Panc1 (cell line): ENCODE data around the gene RNF7. TPM values are rescaled to one million over a fixed set of nuclear protein-coding genes. Genes with fewer than 3 reads are reported as not detected.

Source experiments
- ATAC-seq: fragments of 200-7000 bp; cut with Tn5 transposase; 2 replicates; pipeline ENCODE4 v1.9.1; 2020; ENCODE audit warnings: mild to moderate bottlenecking, moderate library complexity
- BruUV-seq: library from RNA; stranded (reverse); fragments of 400-500 nt; replicated peaks from 2 replicates; lab custom pipeline; 2021; lab: Mats Ljungman, UMichigan
- CTCF ChIA-PET: fragments of 300-600 bp; sonication (Branson Sonifier 250); formaldehyde crosslinking; loops from one replicate; lab custom pipeline; 2022; ENCODE audit warnings: antibody characterized with exemption; lab: Charles Lee
- POLR2A ChIA-PET: fragments of 300-600 bp; sonication (Branson Sonifier 250); formaldehyde crosslinking; loops from one replicate; lab custom pipeline; 2022; ENCODE audit warnings: antibody characterized with exemption; lab: Charles Lee
- DNase-seq: peaks from one replicate; pipeline ENCODE4 v3.0.0-alpha.2; 2010; ENCODE audit warnings: low read depth, low spot score
- H3K27ac ChIP-seq: 2 replicates; pipeline ENCODE4 v1.5.1; 2011; ENCODE audit warnings: mild to moderate bottlenecking, low read length, inconsistent platforms
- H3K27me3 ChIP-seq: fragments of 200-500 bp; sonication (Bioruptor generic); 2 replicates; pipeline ENCODE4 v1.6.0; 2014; ENCODE audit warnings: low read length, inconsistent platforms; ENCODE audit not compliant: control insufficient read depth, insufficient read depth
- H3K36me3 ChIP-seq: fragments of 200-500 bp; sonication (Bioruptor generic); 2 replicates; pipeline ENCODE4 v1.5.1; 2014; ENCODE audit warnings: inconsistent platforms, mild to moderate bottlenecking, low read length, moderate library complexity; ENCODE audit not compliant: control insufficient read depth, insufficient read depth
- H3K4me1 ChIP-seq: 2 replicates; pipeline ENCODE4 v1.5.1; 2011; ENCODE audit warnings: inconsistent platforms, mild to moderate bottlenecking, low read length, moderate library complexity; ENCODE audit not compliant: control insufficient read depth, insufficient read depth
- H3K4me3 ChIP-seq, 2 experiments: 2 replicates each; pipeline ENCODE4 v1.5.1; 2011 to 2012; ENCODE audit warnings: low read depth in 2 of 2, low read length in 2 of 2, mild to moderate bottlenecking in 2 of 2, inconsistent platforms in 1 of 2, moderate library complexity in 1 of 2
- H3K9me3 ChIP-seq: fragments of 200-500 bp; sonication (Bioruptor generic); 2 replicates; pipeline ENCODE4 v1.5.1; 2014; ENCODE audit warnings: low read depth, mild to moderate bottlenecking, inconsistent platforms, low read length, moderate library complexity; ENCODE audit not compliant: control insufficient read depth, insufficient read depth
- POLR2AphosphoS5 ChIP-seq: IDR thresholded peaks from 2 replicates; pipeline ENCODE4 v1.6.1; 2012; ENCODE audit warnings: mild to moderate bottlenecking, low read depth, low read length, moderate library complexity
- SIN3A ChIP-seq: IDR thresholded peaks from 2 replicates; pipeline ENCODE4 v1.6.1; 2012; ENCODE audit warnings: low read depth, mild to moderate bottlenecking, low read length, moderate library complexity, borderline replicate concordance; ENCODE audit not compliant: insufficient read depth
- TCF7L2 ChIP-seq: IDR thresholded peaks from 2 replicates; pipeline ENCODE4 v1.6.1; 2011; ENCODE audit warnings: mild to moderate bottlenecking, low read depth, low read length, inconsistent platforms
- in situ Hi-C: cut with HindIII; loops from 2 replicates; pipeline ENCODE4 v1.10.0; 2016; ENCODE audit warnings: low sequenced_read_pairs, low pct_unique_long_range_greater_than_20kb
- intact Hi-C: fragments of 100-400 bp; cut with micrococcal nuclease; formaldehyde crosslinking; loops from one replicate; pipeline ENCODE4 v1.10.0; 2022; ENCODE audit not compliant: unreplicated experiment
- total RNA-seq: library from RNA; stranded (reverse); gene quantifications from one replicate; pipeline ENCODE4 v1.2.1, GENCODE V29; 2021; ENCODE audit not compliant: unreplicated experiment
- TF ChIP-seq, protein P1 (sequence below), 2 experiments: IDR thresholded peaks; 2 replicates each; pipeline ENCODE4 v1.6.1; 2011 to 2012; ENCODE audit warnings: low read depth in 2 of 2, control low read depth in 1 of 2, low read length in 1 of 2, mild to moderate bottlenecking in 1 of 2, moderate library complexity in 1 of 2; ENCODE audit not compliant: insufficient read depth in 1 of 2
- TF ChIP-seq, protein P2 (sequence below): fragments of 450-650 bp; IDR thresholded peaks from 2 replicates; pipeline ENCODE4 v1.5.1; 2017; ENCODE audit warnings: mild to moderate bottlenecking

RNF7 gene
- total RNA-seq, 1 experiment from 2014 or later = 87.3 TPM

GRCh38 chr3:141782386-141782932 is 44.4 kb downstream of the RNF7 start:
- no peak overlapping the region for H3K4me3 ChIP-seq
- H3K27me3 ChIP-seq = no peaks in the 10 kb centered on the region
- intact Hi-C loops (no loop called here), in situ Hi-C loops (no loop called here)
- ChIA-PET CTCF (no interaction called here), POLR2A (no interaction called here)
- no peaks in the 10 kb centered on the region for H3K4me1 ChIP-seq
- ATAC-seq (no peak), DNase-seq (no peak)
- no peaks in the 10 kb centered on the region for H3K9me3 ChIP-seq
- H3K36me3 ChIP-seq = no peaks in the 10 kb centered on the region
- TF ChIP-seq POLR2AphosphoS5 (no peak), SIN3A (no peak), TCF7L2 (no peak)
- TF ChIP-seq, protein P1, sequence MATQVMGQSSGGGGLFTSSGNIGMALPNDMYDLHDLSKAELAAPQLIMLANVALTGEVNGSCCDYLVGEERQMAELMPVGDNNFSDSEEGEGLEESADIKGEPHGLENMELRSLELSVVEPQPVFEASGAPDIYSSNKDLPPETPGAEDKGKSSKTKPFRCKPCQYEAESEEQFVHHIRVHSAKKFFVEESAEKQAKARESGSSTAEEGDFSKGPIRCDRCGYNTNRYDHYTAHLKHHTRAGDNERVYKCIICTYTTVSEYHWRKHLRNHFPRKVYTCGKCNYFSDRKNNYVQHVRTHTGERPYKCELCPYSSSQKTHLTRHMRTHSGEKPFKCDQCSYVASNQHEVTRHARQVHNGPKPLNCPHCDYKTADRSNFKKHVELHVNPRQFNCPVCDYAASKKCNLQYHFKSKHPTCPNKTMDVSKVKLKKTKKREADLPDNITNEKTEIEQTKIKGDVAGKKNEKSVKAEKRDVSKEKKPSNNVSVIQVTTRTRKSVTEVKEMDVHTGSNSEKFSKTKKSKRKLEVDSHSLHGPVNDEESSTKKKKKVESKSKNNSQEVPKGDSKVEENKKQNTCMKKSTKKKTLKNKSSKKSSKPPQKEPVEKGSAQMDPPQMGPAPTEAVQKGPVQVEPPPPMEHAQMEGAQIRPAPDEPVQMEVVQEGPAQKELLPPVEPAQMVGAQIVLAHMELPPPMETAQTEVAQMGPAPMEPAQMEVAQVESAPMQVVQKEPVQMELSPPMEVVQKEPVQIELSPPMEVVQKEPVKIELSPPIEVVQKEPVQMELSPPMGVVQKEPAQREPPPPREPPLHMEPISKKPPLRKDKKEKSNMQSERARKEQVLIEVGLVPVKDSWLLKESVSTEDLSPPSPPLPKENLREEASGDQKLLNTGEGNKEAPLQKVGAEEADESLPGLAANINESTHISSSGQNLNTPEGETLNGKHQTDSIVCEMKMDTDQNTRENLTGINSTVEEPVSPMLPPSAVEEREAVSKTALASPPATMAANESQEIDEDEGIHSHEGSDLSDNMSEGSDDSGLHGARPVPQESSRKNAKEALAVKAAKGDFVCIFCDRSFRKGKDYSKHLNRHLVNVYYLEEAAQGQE (IDR thresholded peaks at IDR 0.05; ENCODE audit: insufficient read depth in 1 of 2, low read depth in 2 of 2, low read length in 1 of 2) = no peak
- TF ChIP-seq, protein P2, sequence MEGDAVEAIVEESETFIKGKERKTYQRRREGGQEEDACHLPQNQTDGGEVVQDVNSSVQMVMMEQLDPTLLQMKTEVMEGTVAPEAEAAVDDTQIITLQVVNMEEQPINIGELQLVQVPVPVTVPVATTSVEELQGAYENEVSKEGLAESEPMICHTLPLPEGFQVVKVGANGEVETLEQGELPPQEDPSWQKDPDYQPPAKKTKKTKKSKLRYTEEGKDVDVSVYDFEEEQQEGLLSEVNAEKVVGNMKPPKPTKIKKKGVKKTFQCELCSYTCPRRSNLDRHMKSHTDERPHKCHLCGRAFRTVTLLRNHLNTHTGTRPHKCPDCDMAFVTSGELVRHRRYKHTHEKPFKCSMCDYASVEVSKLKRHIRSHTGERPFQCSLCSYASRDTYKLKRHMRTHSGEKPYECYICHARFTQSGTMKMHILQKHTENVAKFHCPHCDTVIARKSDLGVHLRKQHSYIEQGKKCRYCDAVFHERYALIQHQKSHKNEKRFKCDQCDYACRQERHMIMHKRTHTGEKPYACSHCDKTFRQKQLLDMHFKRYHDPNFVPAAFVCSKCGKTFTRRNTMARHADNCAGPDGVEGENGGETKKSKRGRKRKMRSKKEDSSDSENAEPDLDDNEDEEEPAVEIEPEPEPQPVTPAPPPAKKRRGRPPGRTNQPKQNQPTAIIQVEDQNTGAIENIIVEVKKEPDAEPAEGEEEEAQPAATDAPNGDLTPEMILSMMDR = no peak
- no TSS peak for BruUV-seq
- no peak overlapping the region for H3K27ac ChIP-seq

GRCh38 chr3:141783632-141784031 is 45.5 kb downstream of the RNF7 start:
- no peaks in the 10 kb centered on the region for H3K36me3 ChIP-seq
- ChIA-PET POLR2A (no interaction called here), CTCF (no interaction called here)
- intact Hi-C loops = no loop called here
- BruUV-seq = no TSS peak
- no peaks in the 10 kb centered on the region for H3K9me3 ChIP-seq
- DNase-seq = no peak
- in situ Hi-C loops = no loop called here
- no peaks in the 10 kb centered on the region for H3K4me1 ChIP-seq
- no peak for ATAC-seq
- H3K27me3 ChIP-seq = no peaks in the 10 kb centered on the region
- H3K27ac ChIP-seq = no peak overlapping the region
- H3K4me3 ChIP-seq = no peak overlapping the region
- TF ChIP-seq, protein P1 (IDR thresholded peaks at IDR 0.05; ENCODE audit: insufficient read depth in 1 of 2, low read depth in 2 of 2, low read length in 1 of 2) = no peak
- TF ChIP-seq, protein P2 = no peak
- no peak for TF ChIP-seq TCF7L2
- no peak for TF ChIP-seq SIN3A
- TF ChIP-seq POLR2AphosphoS5 = no peak
